HEK293 (cell line): ENCODE measurements around the gene RNF2.

Experiments used
- ZNF324 ChIP-seq: fragments of 450-650 bp; formaldehyde crosslinking; IDR thresholded peaks from 2 replicates; pipeline ENCODE4 v1.5.1; 2016; ENCODE audit warnings: missing biosample characterization, missing genetic modification characterization
- ZNF561 ChIP-seq: fragments of 450-650 bp; IDR thresholded peaks from 2 replicates; pipeline ENCODE4 v1.5.1; 2018; ENCODE audit warnings: missing biosample characterization, missing genetic modification characterization, borderline replicate concordance
- TF ChIP-seq, protein P1 (sequence below): fragments of 450-650 bp; formaldehyde crosslinking; IDR thresholded peaks from 2 replicates; pipeline ENCODE4 v1.5.1; 2016; ENCODE audit warnings: missing biosample characterization, missing genetic modification characterization

GRCh38 chr1:185105121-185105520 lies 59.8 kb downstream of the RNF2 start:
- TF ChIP-seq, protein P1, sequence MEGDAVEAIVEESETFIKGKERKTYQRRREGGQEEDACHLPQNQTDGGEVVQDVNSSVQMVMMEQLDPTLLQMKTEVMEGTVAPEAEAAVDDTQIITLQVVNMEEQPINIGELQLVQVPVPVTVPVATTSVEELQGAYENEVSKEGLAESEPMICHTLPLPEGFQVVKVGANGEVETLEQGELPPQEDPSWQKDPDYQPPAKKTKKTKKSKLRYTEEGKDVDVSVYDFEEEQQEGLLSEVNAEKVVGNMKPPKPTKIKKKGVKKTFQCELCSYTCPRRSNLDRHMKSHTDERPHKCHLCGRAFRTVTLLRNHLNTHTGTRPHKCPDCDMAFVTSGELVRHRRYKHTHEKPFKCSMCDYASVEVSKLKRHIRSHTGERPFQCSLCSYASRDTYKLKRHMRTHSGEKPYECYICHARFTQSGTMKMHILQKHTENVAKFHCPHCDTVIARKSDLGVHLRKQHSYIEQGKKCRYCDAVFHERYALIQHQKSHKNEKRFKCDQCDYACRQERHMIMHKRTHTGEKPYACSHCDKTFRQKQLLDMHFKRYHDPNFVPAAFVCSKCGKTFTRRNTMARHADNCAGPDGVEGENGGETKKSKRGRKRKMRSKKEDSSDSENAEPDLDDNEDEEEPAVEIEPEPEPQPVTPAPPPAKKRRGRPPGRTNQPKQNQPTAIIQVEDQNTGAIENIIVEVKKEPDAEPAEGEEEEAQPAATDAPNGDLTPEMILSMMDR = no peak
- no peak for TF ChIP-seq ZNF324 (tag by site-specific recombination)
- TF ChIP-seq ZNF561 (tag by site-specific recombination) = no peak
